ENCODE results near the gene ENOX1.
A peak's percentile ranks its signal among the peaks of the same experiment; 100 is the strongest.

The ENOX1 gene

DNA sequence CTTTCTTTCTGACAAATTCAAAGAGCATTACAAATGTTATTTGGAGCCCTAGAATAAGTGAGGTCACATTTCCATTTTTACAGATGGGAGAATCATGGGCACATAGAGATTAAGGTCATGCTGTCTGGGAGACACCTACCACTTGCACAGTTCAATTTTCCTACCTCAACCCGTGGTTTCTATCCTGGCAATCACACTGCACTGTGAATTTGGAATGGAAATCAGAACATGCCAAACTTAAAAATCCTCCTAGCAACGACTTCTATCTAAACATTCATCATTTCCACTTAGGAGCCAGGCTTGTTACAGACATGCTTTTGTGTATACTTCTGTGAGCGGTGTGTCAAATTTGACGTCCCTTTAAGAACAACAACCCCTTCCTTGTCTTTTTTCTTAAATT, 511.9 kb downstream of the ENOX1 start:
- no CpG with 5 or more reads among the region's 4 CpGs for WGBS (ENCODE audit: extremely low coverage, insufficient coverage, low lambda C conversion rate)
- H2BK5ac ChIP-seq (ENCODE audit: low read length): no peak overlapping the region
- H4K8ac ChIP-seq (ENCODE audit: low read depth, low read length): no peak overlapping the region
- H3K27me3 ChIP-seq (ENCODE audit: insufficient read depth, low read length, poor library complexity): no peaks in the 10 kb centered on the region
- no peak overlapping the region for H3K18ac ChIP-seq (ENCODE audit: low read length)
- H2BK120ac ChIP-seq (ENCODE audit: low read depth, low read length): no peak overlapping the region
- H3K4me1 ChIP-seq (ENCODE audit: control insufficient read depth, low read depth, low read length): peaks cover 1% of the 10 kb centered on the region
- H3K23ac ChIP-seq (ENCODE audit: low read length): no peak overlapping the region
- no peak overlapping the region for H3K4me2 ChIP-seq (ENCODE audit: low read length)
- no peak overlapping the region for H3K27ac ChIP-seq (ENCODE audit: low read depth, low read length)
- H3K4ac ChIP-seq (ENCODE audit: low read depth, low read length): no peak overlapping the region
- no peak overlapping the region for H2AK5ac ChIP-seq (ENCODE audit: low read length)
- H3K36me3 ChIP-seq (ENCODE audit: control insufficient read depth, insufficient read depth, low read length): no peaks in the 10 kb centered on the region
- no peaks in the 10 kb centered on the region for H3K79me2 ChIP-seq (ENCODE audit: control insufficient read depth, insufficient read depth, low read length)
- no peak for DNase-seq
- H3K79me1 ChIP-seq (ENCODE audit: low read length): no peaks in the 10 kb centered on the region
- no peak overlapping the region for H3K4me3 ChIP-seq (ENCODE audit: low read length)
- H4K5ac ChIP-seq (ENCODE audit: low read length): no peak overlapping the region
- H3K9ac ChIP-seq (ENCODE audit: low read length): no peak overlapping the region
- H3K56ac ChIP-seq (ENCODE audit: low read length): no peak overlapping the region
- no peak overlapping the region for H2BK15ac ChIP-seq (replicated peaks; ENCODE audit: low read depth)

DNA sequence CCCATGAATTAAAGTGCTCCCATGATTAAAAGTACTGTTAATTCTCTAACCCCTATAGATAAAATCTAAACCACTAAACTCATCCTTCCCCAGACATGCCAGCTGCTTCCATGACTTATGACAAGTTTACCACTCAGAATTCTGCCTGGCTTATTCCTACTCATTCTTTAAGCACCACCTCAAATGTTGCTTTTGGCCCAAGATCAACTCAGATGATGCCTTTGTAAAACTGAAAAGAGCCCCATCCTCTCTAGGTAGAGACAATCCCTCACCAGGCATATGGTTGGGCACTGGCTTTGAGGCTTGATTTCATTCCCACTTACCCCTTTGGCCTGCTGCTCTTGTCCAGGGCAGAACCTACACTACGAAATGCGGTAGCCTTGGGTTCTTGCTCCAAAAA, 513.4 kb downstream of the ENOX1 start:
- WGBS (ENCODE audit: extremely low coverage, insufficient coverage, low lambda C conversion rate): no CpG with 5 or more reads among the region's 2 CpGs

DNA sequence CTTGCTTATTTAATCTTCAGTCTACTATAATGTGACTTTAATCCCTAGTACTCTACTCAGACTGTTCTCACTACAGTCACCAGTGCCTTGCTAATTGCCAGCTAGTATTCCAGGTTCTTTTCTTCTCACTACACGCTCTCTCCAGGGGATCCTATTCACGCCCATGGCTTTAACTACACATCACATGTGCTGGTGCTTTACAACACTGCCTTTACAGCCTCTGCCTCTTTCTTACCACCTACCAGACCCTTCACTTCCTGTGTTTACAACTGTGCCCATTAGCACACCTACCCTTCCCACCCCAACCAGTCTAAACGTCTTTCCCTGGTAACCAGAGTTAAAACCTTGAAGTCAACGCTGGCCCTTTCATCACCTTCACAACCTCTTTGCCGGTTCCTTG, 513.9 kb downstream of the ENOX1 start:
- H3K79me1 ChIP-seq (ENCODE audit: low read length): no peaks in the 10 kb centered on the region
- H3K36me3 ChIP-seq (ENCODE audit: control insufficient read depth, insufficient read depth, low read length): no peaks in the 10 kb centered on the region
- no peak overlapping the region for H4K5ac ChIP-seq (ENCODE audit: low read length)
- no peak overlapping the region for H3K23ac ChIP-seq (ENCODE audit: low read length)
- H3K27ac ChIP-seq (ENCODE audit: low read depth, low read length): no peak overlapping the region
- no peak overlapping the region for H2BK15ac ChIP-seq (replicated peaks; ENCODE audit: low read depth)
- H3K27me3 ChIP-seq (ENCODE audit: insufficient read depth, low read length, poor library complexity): no peaks in the 10 kb centered on the region
- peak; percentile 53 for DNase-seq
- no peak overlapping the region for H3K9ac ChIP-seq (ENCODE audit: low read length)
- WGBS (ENCODE audit: extremely low coverage, insufficient coverage, low lambda C conversion rate): no CpG with 5 or more reads among the region's 5 CpGs
- H4K8ac ChIP-seq (ENCODE audit: low read depth, low read length): no peak overlapping the region
- H3K4me3 ChIP-seq (ENCODE audit: low read length): no peak overlapping the region
- H3K4ac ChIP-seq (ENCODE audit: low read depth, low read length): no peak overlapping the region
- no peak overlapping the region for H3K18ac ChIP-seq (ENCODE audit: low read length)
- H2BK120ac ChIP-seq (ENCODE audit: low read depth, low read length): no peak overlapping the region
- H2AK5ac ChIP-seq (ENCODE audit: low read length): no peak overlapping the region
- no peak overlapping the region for H3K4me2 ChIP-seq (ENCODE audit: low read length)
- H3K4me1 ChIP-seq (ENCODE audit: control insufficient read depth, low read depth, low read length): no peaks in the 10 kb centered on the region
- no peak overlapping the region for H2BK5ac ChIP-seq (ENCODE audit: low read length)
- H3K56ac ChIP-seq (ENCODE audit: low read length): no peak overlapping the region
- no peaks in the 10 kb centered on the region for H3K79me2 ChIP-seq (ENCODE audit: control insufficient read depth, insufficient read depth, low read length)

More for the DNA sequence above, 513.4 kb downstream of the ENOX1 start:
- no peaks in the 10 kb centered on the region for H3K79me2 ChIP-seq (ENCODE audit: control insufficient read depth, insufficient read depth, low read length)
- H4K8ac ChIP-seq (ENCODE audit: low read depth, low read length): no peak overlapping the region
- no peak overlapping the region for H2AK5ac ChIP-seq (ENCODE audit: low read length)
- no peak overlapping the region for H2BK120ac ChIP-seq (ENCODE audit: low read depth, low read length)
- H3K4ac ChIP-seq (ENCODE audit: low read depth, low read length): no peak overlapping the region
- no peak overlapping the region for H3K9ac ChIP-seq (ENCODE audit: low read length)
- H4K5ac ChIP-seq (ENCODE audit: low read length): no peak overlapping the region
- H2BK15ac ChIP-seq (replicated peaks; ENCODE audit: low read depth): no peak overlapping the region
- H3K27me3 ChIP-seq (ENCODE audit: insufficient read depth, low read length, poor library complexity): no peaks in the 10 kb centered on the region
- H3K23ac ChIP-seq (ENCODE audit: low read length): no peak overlapping the region
- H3K18ac ChIP-seq (ENCODE audit: low read length): no peak overlapping the region
- no peak overlapping the region for H2BK5ac ChIP-seq (ENCODE audit: low read length)
- H3K79me1 ChIP-seq (ENCODE audit: low read length): no peaks in the 10 kb centered on the region
- H3K27ac ChIP-seq (ENCODE audit: low read depth, low read length): no peak overlapping the region
- H3K4me1 ChIP-seq (ENCODE audit: control insufficient read depth, low read depth, low read length): no peaks in the 10 kb centered on the region
- H3K56ac ChIP-seq (ENCODE audit: low read length): no peak overlapping the region
- no peak overlapping the region for H3K4me2 ChIP-seq (ENCODE audit: low read length)
- no peak overlapping the region for H3K4me3 ChIP-seq (ENCODE audit: low read length)
- no peaks in the 10 kb centered on the region for H3K36me3 ChIP-seq (ENCODE audit: control insufficient read depth, insufficient read depth, low read length)
- DNase-seq: no peak

DNA sequence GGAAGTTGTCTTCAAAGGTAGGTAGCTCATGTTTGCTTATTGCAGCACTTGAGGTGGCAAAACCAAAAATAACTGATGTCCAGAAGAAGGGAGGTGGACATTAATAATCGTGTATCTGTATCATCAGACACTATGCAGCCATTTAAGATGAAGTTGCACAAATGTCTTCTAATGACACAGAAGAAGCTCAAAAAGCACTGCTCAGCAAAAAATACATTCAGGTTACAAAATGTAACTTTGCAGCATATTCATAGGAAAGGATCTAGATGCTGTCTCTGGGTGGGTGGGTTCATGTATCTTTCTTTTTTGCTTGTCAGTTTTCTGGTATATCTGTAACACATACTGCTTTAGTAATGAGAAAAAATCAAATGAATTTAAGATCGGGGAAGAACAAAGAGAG, 515.6 kb downstream of the ENOX1 start:
- H4K5ac ChIP-seq (ENCODE audit: low read length): no peak overlapping the region
- no peaks in the 10 kb centered on the region for H3K79me2 ChIP-seq (ENCODE audit: control insufficient read depth, insufficient read depth, low read length)
- WGBS (ENCODE audit: extremely low coverage, insufficient coverage, low lambda C conversion rate): no CpG with 5 or more reads among the region's 2 CpGs
- H3K9ac ChIP-seq (ENCODE audit: low read length): no peak overlapping the region
- no peaks in the 10 kb centered on the region for H3K36me3 ChIP-seq (ENCODE audit: control insufficient read depth, insufficient read depth, low read length)
- H2BK15ac ChIP-seq (replicated peaks; ENCODE audit: low read depth): no peak overlapping the region
- H3K23ac ChIP-seq (ENCODE audit: low read length): no peak overlapping the region
- no peak overlapping the region for H3K27ac ChIP-seq (ENCODE audit: low read depth, low read length)
- H2BK5ac ChIP-seq (ENCODE audit: low read length): no peak overlapping the region
- no peak overlapping the region for H3K4me3 ChIP-seq (ENCODE audit: low read length)
- H3K79me1 ChIP-seq (ENCODE audit: low read length): no peaks in the 10 kb centered on the region
- no peak overlapping the region for H3K56ac ChIP-seq (ENCODE audit: low read length)
- no peak overlapping the region for H3K4me2 ChIP-seq (ENCODE audit: low read length)
- no peak overlapping the region for H3K18ac ChIP-seq (ENCODE audit: low read length)
- no peak for DNase-seq
- no peaks in the 10 kb centered on the region for H3K4me1 ChIP-seq (ENCODE audit: control insufficient read depth, low read depth, low read length)
- H3K4ac ChIP-seq (ENCODE audit: low read depth, low read length): no peak overlapping the region
- no peak overlapping the region for H2AK5ac ChIP-seq (ENCODE audit: low read length)
- H4K8ac ChIP-seq (ENCODE audit: low read depth, low read length): no peak overlapping the region
- no peak overlapping the region for H2BK120ac ChIP-seq (ENCODE audit: low read depth, low read length)
- no peaks in the 10 kb centered on the region for H3K27me3 ChIP-seq (ENCODE audit: insufficient read depth, low read length, poor library complexity)

DNA sequence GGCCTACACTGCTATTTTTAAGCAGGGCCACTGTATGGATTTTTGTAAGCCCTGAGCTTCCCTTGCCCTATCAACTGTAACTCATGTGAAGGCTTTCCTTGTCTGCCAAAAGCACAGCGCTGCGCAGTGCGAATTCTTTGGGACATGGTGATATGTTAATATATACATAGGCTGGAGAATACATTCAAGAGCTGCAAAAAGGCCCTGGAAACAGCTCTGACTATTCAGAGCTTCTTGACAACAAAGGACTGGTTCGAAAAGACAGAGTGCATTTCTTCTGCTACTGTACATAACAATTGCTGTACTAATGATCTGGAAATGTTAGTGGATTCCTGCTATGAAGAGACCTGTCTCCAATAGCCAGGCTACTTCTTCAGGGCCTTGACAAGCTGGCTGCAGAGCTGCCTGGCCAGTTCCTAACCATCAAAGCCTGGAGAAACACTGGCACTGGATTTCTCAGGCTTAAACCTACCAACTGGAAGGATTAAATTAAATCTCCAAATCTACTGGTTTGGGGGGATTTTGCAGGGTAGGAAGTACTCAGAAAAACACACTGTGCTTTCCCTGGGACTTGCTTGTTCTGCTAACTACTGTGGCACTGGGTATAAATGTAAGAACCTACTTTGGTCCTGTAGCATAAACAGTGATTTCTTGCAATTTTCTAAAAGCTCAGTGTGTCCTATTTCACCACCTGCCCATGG, 516.5 kb downstream of the ENOX1 start:
- H2BK120ac ChIP-seq (ENCODE audit: low read depth, low read length): no peak overlapping the region
- no peak overlapping the region for H4K5ac ChIP-seq (ENCODE audit: low read length)
- no peak overlapping the region for H2BK5ac ChIP-seq (ENCODE audit: low read length)
- H3K56ac ChIP-seq (ENCODE audit: low read length): no peak overlapping the region
- H2AK5ac ChIP-seq (ENCODE audit: low read length): no peak overlapping the region
- no peaks in the 10 kb centered on the region for H3K79me2 ChIP-seq (ENCODE audit: control insufficient read depth, insufficient read depth, low read length)
- no peaks in the 10 kb centered on the region for H3K36me3 ChIP-seq (ENCODE audit: control insufficient read depth, insufficient read depth, low read length)
- H3K79me1 ChIP-seq (ENCODE audit: low read length): no peaks in the 10 kb centered on the region
- no peak overlapping the region for H2BK15ac ChIP-seq (replicated peaks; ENCODE audit: low read depth)
- H3K4me1 ChIP-seq (ENCODE audit: control insufficient read depth, low read depth, low read length): no peaks in the 10 kb centered on the region
- no CpG with 5 or more reads among the region's 4 CpGs for WGBS (ENCODE audit: extremely low coverage, insufficient coverage, low lambda C conversion rate)
- H3K23ac ChIP-seq (ENCODE audit: low read length): no peak overlapping the region
- H3K18ac ChIP-seq (ENCODE audit: low read length): no peak overlapping the region
- H3K27me3 ChIP-seq (ENCODE audit: insufficient read depth, low read length, poor library complexity): no peaks in the 10 kb centered on the region
- H3K4me2 ChIP-seq (ENCODE audit: low read length): no peak overlapping the region
- H4K8ac ChIP-seq (ENCODE audit: low read depth, low read length): peak overlapping the region; percentile 66
- H3K27ac ChIP-seq (ENCODE audit: low read depth, low read length): no peak overlapping the region
- H3K4ac ChIP-seq (ENCODE audit: low read depth, low read length): no peak overlapping the region
- no peak overlapping the region for H3K4me3 ChIP-seq (ENCODE audit: low read length)
- H3K9ac ChIP-seq (ENCODE audit: low read length): no peak overlapping the region
- DNase-seq: no peak

DNA sequence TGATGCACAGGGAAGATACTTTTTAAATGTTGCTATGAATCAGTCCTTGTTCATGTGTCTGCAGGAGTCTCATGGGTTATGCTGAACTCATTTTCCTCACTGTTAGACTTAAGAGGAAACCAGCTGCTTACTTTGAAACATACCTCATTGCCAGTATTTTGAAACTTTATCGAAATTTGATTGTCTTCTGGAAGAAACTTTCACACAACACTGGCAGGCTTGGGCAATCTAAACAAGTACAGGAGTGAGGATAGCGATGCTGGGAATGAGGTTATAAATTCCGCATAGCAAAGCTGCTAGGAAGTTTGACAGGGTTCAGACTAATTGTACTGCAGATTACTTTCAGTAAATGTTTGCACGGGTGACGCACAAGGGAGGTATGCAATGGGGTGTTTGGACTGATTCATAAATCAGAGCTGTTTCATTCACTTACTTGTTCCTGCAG, 517.7 kb downstream of the ENOX1 start:
- no peak overlapping the region for H2BK5ac ChIP-seq (ENCODE audit: low read length)
- no peak overlapping the region for H3K27ac ChIP-seq (ENCODE audit: low read depth, low read length)
- DNase-seq: no peak
- H3K23ac ChIP-seq (ENCODE audit: low read length): no peak overlapping the region
- no peak overlapping the region for H3K4me2 ChIP-seq (ENCODE audit: low read length)
- H3K4ac ChIP-seq (ENCODE audit: low read depth, low read length): no peak overlapping the region
- no peak overlapping the region for H4K5ac ChIP-seq (ENCODE audit: low read length)
- no peak overlapping the region for H3K56ac ChIP-seq (ENCODE audit: low read length)
- no peak overlapping the region for H3K9ac ChIP-seq (ENCODE audit: low read length)
- no CpG with 5 or more reads among the region's 5 CpGs for WGBS (ENCODE audit: extremely low coverage, insufficient coverage, low lambda C conversion rate)
- no peak overlapping the region for H2BK120ac ChIP-seq (ENCODE audit: low read depth, low read length)
- no peak overlapping the region for H2AK5ac ChIP-seq (ENCODE audit: low read length)
- no peaks in the 10 kb centered on the region for H3K36me3 ChIP-seq (ENCODE audit: control insufficient read depth, insufficient read depth, low read length)
- no peaks in the 10 kb centered on the region for H3K27me3 ChIP-seq (ENCODE audit: insufficient read depth, low read length, poor library complexity)
- no peak overlapping the region for H4K8ac ChIP-seq (ENCODE audit: low read depth, low read length)
- H3K79me1 ChIP-seq (ENCODE audit: low read length): no peaks in the 10 kb centered on the region
- no peaks in the 10 kb centered on the region for H3K79me2 ChIP-seq (ENCODE audit: control insufficient read depth, insufficient read depth, low read length)
- H3K4me1 ChIP-seq (ENCODE audit: control insufficient read depth, low read depth, low read length): no peaks in the 10 kb centered on the region
- no peak overlapping the region for H3K4me3 ChIP-seq (ENCODE audit: low read length)
- no peak overlapping the region for H3K18ac ChIP-seq (ENCODE audit: low read length)
- no peak overlapping the region for H2BK15ac ChIP-seq (replicated peaks; ENCODE audit: low read depth)

All from mesendoderm (in vitro differentiated cells).